SK-N-SH (cell line): ENCODE results near the gene UBTD1. TPM values are rescaled to one million over a fixed set of nuclear protein-coding genes. Genes with fewer than 3 reads are reported as not detected.

Experiments used
- CTCF ChIA-PET: fragments of 300-600, 350-600 bp; formaldehyde crosslinking; extraction: SDS; loops from one replicate; lab custom pipeline; 2021; lab: Yijun Ruan, JAX
- POLR2A ChIA-PET: fragments of 350-600 bp; sonication (Branson Sonifier 250); formaldehyde crosslinking; extraction: SDS; loops from one replicate; lab custom pipeline; 2020; ENCODE audit warnings: antibody characterized with exemption, inconsistent platforms; lab: Yijun Ruan, JAX
- DNase-seq: peaks from one replicate; pipeline ENCODE4 v3.0.0; 2012
- H2AFZ ChIP-seq: fragments of 200-600 bp; sonication (generic); 2 replicates; pipeline ENCODE4 v1.8.1; 2016; ENCODE audit warnings: antibody characterized with exemption, mild to moderate bottlenecking, low read depth
- H3F3A ChIP-seq: fragments of 200-600 bp; sonication (generic); replicated peaks from 2 replicates; pipeline ENCODE3; 2016; ENCODE audit warnings: antibody characterized with exemption, mild to moderate bottlenecking; ENCODE audit not compliant: insufficient read depth
- H3K27ac ChIP-seq, 2 experiments: fragments of 200-500 bp in 1 of 2; fragments of 200-600 bp in 1 of 2; sonication (Bioruptor generic) in 1 of 2; sonication (generic), shearing (Covaris generic) in 1 of 2; 2 replicates each; pipeline versions ENCODE4 v1.5.1 to v1.6.1; 2014 to 2016; ENCODE audit warnings: low read depth in 2 of 2, inconsistent platforms in 1 of 2, low read length in 1 of 2, mild to moderate bottlenecking in 1 of 2, mixed read lengths in 1 of 2
- H3K27me3 ChIP-seq: fragments of 200-600 bp; sonication (generic), shearing (Covaris generic); 2 replicates; pipeline ENCODE4 v1.6.1; 2016; ENCODE audit warnings: mixed run types; ENCODE audit not compliant: insufficient read depth
- H3K36me3 ChIP-seq, 2 experiments: fragments of 200-500 bp in 1 of 2; fragments of 200-600 bp in 1 of 2; sonication (Bioruptor generic) in 1 of 2; sonication (generic) in 1 of 2; replicated peaks in 1 of 2; 2 replicates each; pipeline versions ENCODE3 to v1.5.1; 2014 to 2016; ENCODE audit warnings: low read length in 1 of 2, mild to moderate bottlenecking in 1 of 2; ENCODE audit not compliant: insufficient read depth in 2 of 2, control insufficient read depth in 1 of 2
- H3K4me1 ChIP-seq, 2 experiments: fragments of 200-500 bp in 1 of 2; fragments of 200-600 bp in 1 of 2; sonication (Bioruptor generic) in 1 of 2; sonication (generic), shearing (Covaris generic) in 1 of 2; 2 replicates each; pipeline versions ENCODE4 v1.5.1 to v1.6.1; 2014 to 2016; ENCODE audit warnings: low read depth in 1 of 2, low read length in 1 of 2, mixed run types in 1 of 2; ENCODE audit not compliant: insufficient read depth in 2 of 2, control insufficient read depth in 1 of 2
- H3K4me2 ChIP-seq: fragments of 200-600 bp; sonication (generic), shearing (Covaris generic); 2 replicates; pipeline ENCODE4 v1.6.1; 2017; ENCODE audit warnings: mixed run types
- H3K4me3 ChIP-seq, 2 experiments: fragments of 200-500 bp in 1 of 2; fragments of 200-600 bp in 1 of 2; sonication (Bioruptor generic) in 1 of 2; sonication (generic), shearing (Covaris generic) in 1 of 2; 2 replicates each; pipeline versions ENCODE4 v1.5.1 to v1.8.1; 2014 to 2016; ENCODE audit warnings: low read depth in 2 of 2, inconsistent platforms in 1 of 2, low read length in 1 of 2, mild to moderate bottlenecking in 1 of 2, mixed read lengths in 1 of 2, moderate library complexity in 1 of 2
- H3K79me2 ChIP-seq: fragments of 200-600 bp; sonication (generic); 2 replicates; pipeline ENCODE4 v1.8.1; 2017; ENCODE audit warnings: mild to moderate bottlenecking; ENCODE audit not compliant: insufficient read depth
- H3K9ac ChIP-seq: fragments of 200-600 bp; sonication (generic); 2 replicates; pipeline ENCODE4 v1.6.1; 2017; ENCODE audit warnings: mixed run types
- H3K9me2 ChIP-seq: fragments of 200-600 bp; sonication (generic); 2 replicates; pipeline ENCODE4 v1.6.1; 2017; ENCODE audit warnings: mixed run types
- H3K9me3 ChIP-seq: fragments of 200-600 bp; sonication (generic); 2 replicates; pipeline ENCODE4 v1.6.1; 2017; ENCODE audit warnings: mixed run types, mild to moderate bottlenecking, moderate library complexity
- H4K20me1 ChIP-seq: fragments of 200-600 bp; sonication (generic); 2 replicates; pipeline ENCODE4 v1.6.1; 2017; ENCODE audit warnings: mild to moderate bottlenecking, mixed run types; ENCODE audit not compliant: insufficient read depth
- CHD2 ChIP-seq: fragments of 150-350 bp; IDR thresholded peaks from 2 replicates; pipeline ENCODE4 v1.6.1; 2018; ENCODE audit warnings: low read length; ENCODE audit not compliant: partially characterized antibody
- FOSL2 ChIP-seq: IDR thresholded peaks from 2 replicates; pipeline ENCODE4 v1.4.0; 2012; ENCODE audit warnings: low read depth, mild to moderate bottlenecking, moderate library complexity, borderline replicate concordance
- FOXM1 ChIP-seq: IDR thresholded peaks from 2 replicates; pipeline ENCODE4 v1.4.0; 2012; ENCODE audit warnings: low read depth, mild to moderate bottlenecking
- JUND ChIP-seq: IDR thresholded peaks from 2 replicates; pipeline ENCODE4 v1.4.0; 2012
- NFIC ChIP-seq: IDR thresholded peaks from 2 replicates; pipeline ENCODE4 v1.4.0; 2012; ENCODE audit warnings: borderline replicate concordance
- NRF1 ChIP-seq: IDR thresholded peaks from 2 replicates; pipeline ENCODE4 v1.6.1; 2012; ENCODE audit warnings: low read depth, mild to moderate bottlenecking, low read length
- TCF12 ChIP-seq: IDR thresholded peaks from 2 replicates; pipeline ENCODE4 v1.4.0; 2012
- TEAD4 ChIP-seq: IDR thresholded peaks from 2 replicates; pipeline ENCODE4 v1.4.0; 2012; ENCODE audit warnings: mild to moderate bottlenecking, borderline replicate concordance; ENCODE audit not compliant: insufficient read depth
- USF2 ChIP-seq: fragments of 150-350 bp; IDR thresholded peaks from 2 replicates; pipeline ENCODE4 v1.6.1; 2017; ENCODE audit warnings: antibody characterized with exemption, low read length, low read depth, borderline replicate concordance
- ZBTB33 ChIP-seq: IDR thresholded peaks from 2 replicates; pipeline ENCODE4 v1.4.0; 2012; ENCODE audit warnings: low read depth, borderline replicate concordance
- WGBS: methylation state at CpG from one replicate; pipeline ENCODE4 v1.1.6; 2017; ENCODE audit warnings: low lambda C conversion rate; 5-methylcytosine and 5-hydroxymethylcytosine counted together
- polyA plus RNA-seq, 3 experiments: library from polyadenylated mRNA; depleted of rRNA; stranded (reverse); fragments of >200 nt; gene quantifications; 2 replicates each; pipeline ENCODE4 v1.2.3, GENCODE V29; 2012
- TF ChIP-seq, protein P1 (sequence below): IDR thresholded peaks from 2 replicates; pipeline ENCODE4; 2012

Gene UBTD1
- polyA plus RNA-seq, 1 of the 3 experiments (the other 2 are of a cell fraction) = 38.8 TPM

GRCh38 chr10:97593421-97593820 lies 94.7 kb downstream of the UBTD1 start:
- Histone ChIP-seq H3K27ac (peak overlapping the region in 1 of 2 experiments; percentile 43; a peak in 1 of 4 replicates), H3K9me2 (no peaks in the 10 kb centered on the region), H3K27me3 (no peaks in the 10 kb centered on the region), H3K4me3 (no peak overlapping the region), H4K20me1 (no peaks in the 10 kb centered on the region), H3F3A (peaks cover 38% of the 10 kb centered on the region), H3K9ac (no peak overlapping the region), H3K79me2 (no peaks in the 10 kb centered on the region), H3K36me3 (no peaks in the 10 kb centered on the region), H3K4me1 (peaks cover 0 to 23% of the 10 kb centered on the region in 2 experiments; a peak in 3 of 4 replicates), H3K9me3 (no peaks in the 10 kb centered on the region), H3K4me2 (peak overlapping the region; percentile 23; the same call in 1 of the 2 replicates), H2AFZ (no peak overlapping the region; the same call in 1 of the 2 replicates)
- WGBS = 76% methylated on average over 4 of the region's 4 CpGs
- TF ChIP-seq, protein P1, sequence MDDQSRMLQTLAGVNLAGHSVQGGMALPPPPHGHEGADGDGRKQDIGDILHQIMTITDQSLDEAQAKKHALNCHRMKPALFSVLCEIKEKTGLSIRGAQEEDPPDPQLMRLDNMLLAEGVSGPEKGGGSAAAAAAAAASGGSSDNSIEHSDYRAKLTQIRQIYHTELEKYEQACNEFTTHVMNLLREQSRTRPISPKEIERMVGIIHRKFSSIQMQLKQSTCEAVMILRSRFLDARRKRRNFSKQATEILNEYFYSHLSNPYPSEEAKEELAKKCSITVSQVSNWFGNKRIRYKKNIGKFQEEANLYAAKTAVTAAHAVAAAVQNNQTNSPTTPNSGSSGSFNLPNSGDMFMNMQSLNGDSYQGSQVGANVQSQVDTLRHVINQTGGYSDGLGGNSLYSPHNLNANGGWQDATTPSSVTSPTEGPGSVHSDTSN = peak; percentile 33; the same call in 1 of the 2 replicates
- TF ChIP-seq ZBTB33 (no peak), TEAD4 (0 out of 2 replicates have a peak, but pooled peaks have one; percentile 18), JUND (0 out of 2 replicates have a peak, but pooled peaks have one; percentile 12), FOSL2 (no peak), TCF12 (peak; percentile 19; the same call in 1 of the 2 replicates), CHD2 (no peak), FOXM1 (no peak), NRF1 (no peak), NFIC (peak; percentile 62; the same call in 1 of the 2 replicates), USF2 (no peak)
- ChIA-PET POLR2A (interaction anchor here (1.2 kb wide), 1 partner anchor 9 kb away, joined by 3 read pairs; the partner anchor contains the start of gene HOGA1), CTCF (interaction anchor here (1.2 kb wide), 1 partner anchor 21 kb away, joined by 4 read pairs; no protein-coding TSS in a partner anchor)
- no peak for DNase-seq
